ENCODE data around the gene JADE3. TPM values are rescaled to one million over a fixed set of nuclear protein-coding genes. Genes with fewer than 3 reads are reported as not detected.

The JADE3 gene
- total RNA-seq, 3 donors from 2014 or later = 7.5 to 20.8 (median 12.8) TPM

- no peak for DNase-seq (ENCODE audit: low spot score in 2 of 2)
- TF ChIP-seq POLR2A (IDR thresholded peaks at IDR 0.05) = no peak
- no peak for TF ChIP-seq POLR2AphosphoS5 (IDR thresholded peaks at IDR 0.05)
- TF ChIP-seq CTCF (IDR thresholded peaks at IDR 0.05) = no peak
- no peaks in the 10 kb centered on the region for H3K36me3 ChIP-seq
- intact Hi-C loops (cut with DNase I; ENCODE audit: low total_unique reads) = no loop called here
- H3K9me3 ChIP-seq = no peaks in the 10 kb centered on the region
- H3K4me1 ChIP-seq = no peaks in the 10 kb centered on the region
- no peak overlapping the region for H3K27ac ChIP-seq
- H3K4me3 ChIP-seq = no peak overlapping the region
- peaks cover 0 to 27% of the 10 kb centered on the region in 2 donors for H3K27me3 ChIP-seq
Measured at GRCh38 chrX:46959101-46959500, 46.9 kb downstream of the JADE3 start.

- intact Hi-C loops (cut with DNase I; ENCODE audit: low total_unique reads) = no loop called here
- TF ChIP-seq POLR2A (IDR thresholded peaks at IDR 0.05) = no peak
- TF ChIP-seq POLR2AphosphoS5 (IDR thresholded peaks at IDR 0.05) = no peak
- TF ChIP-seq CTCF (IDR thresholded peaks at IDR 0.05) = no peak
- no peak overlapping the region for H3K27ac ChIP-seq
Measured at GRCh38 chrX:46959985-46960700, 47.9 kb downstream of the JADE3 start.

GRCh38 chrX:46961097-46961496 is 48.9 kb downstream of the JADE3 start:
- TF ChIP-seq POLR2AphosphoS5 (IDR thresholded peaks at IDR 0.05) = no peak
- TF ChIP-seq POLR2A (IDR thresholded peaks at IDR 0.05) = no peak
- no peak for TF ChIP-seq CTCF (IDR thresholded peaks at IDR 0.05)
- no peak for DNase-seq (ENCODE audit: low spot score in 2 of 2)
- Histone ChIP-seq H3K27ac (no peak overlapping the region), H3K4me3 (no peak overlapping the region), H3K27me3 (peaks cover 0 to 24% of the 10 kb centered on the region in 2 donors), H3K4me1 (no peaks in the 10 kb centered on the region), H3K36me3 (no peaks in the 10 kb centered on the region), H3K9me3 (no peaks in the 10 kb centered on the region)
- intact Hi-C loops (cut with DNase I; ENCODE audit: low total_unique reads) = no loop called here

More at GRCh38 chrX:46959985-46960700, 47.9 kb downstream of the JADE3 start:
- no peak for DNase-seq (ENCODE audit: low spot score in 2 of 2)
- H3K4me3 ChIP-seq = no peak overlapping the region
- H3K36me3 ChIP-seq = no peaks in the 10 kb centered on the region
- H3K9me3 ChIP-seq = no peaks in the 10 kb centered on the region
- H3K4me1 ChIP-seq = no peaks in the 10 kb centered on the region
- peaks cover 0 to 27% of the 10 kb centered on the region in 2 donors for H3K27me3 ChIP-seq

GRCh38 chrX:46961574-46962283 is 49.5 kb downstream of the JADE3 start:
- H3K36me3 ChIP-seq = no peaks in the 10 kb centered on the region
- peaks cover 0 to 29% of the 10 kb centered on the region in 2 donors for H3K27me3 ChIP-seq
- H3K4me1 ChIP-seq = no peaks in the 10 kb centered on the region
- no peak for DNase-seq (ENCODE audit: low spot score in 2 of 2)
- H3K9me3 ChIP-seq = no peaks in the 10 kb centered on the region
- no peak overlapping the region for H3K27ac ChIP-seq
- TF ChIP-seq CTCF (IDR thresholded peaks at IDR 0.05) (no peak), POLR2A (IDR thresholded peaks at IDR 0.05) (no peak), POLR2AphosphoS5 (IDR thresholded peaks at IDR 0.05) (no peak)
- no peak overlapping the region for H3K4me3 ChIP-seq
- intact Hi-C loops (cut with DNase I; ENCODE audit: low total_unique reads) = no loop called here

GRCh38 chrX:46965125-46965758 is 53.0 kb downstream of the JADE3 start:
- intact Hi-C loops (cut with DNase I; ENCODE audit: low total_unique reads) = no loop called here

More at GRCh38 chrX:46965125-46965758, 53.0 kb downstream of the JADE3 start:
- no peak for TF ChIP-seq POLR2AphosphoS5 (IDR thresholded peaks at IDR 0.05)
- TF ChIP-seq POLR2A (IDR thresholded peaks at IDR 0.05) = no peak
- no peak for TF ChIP-seq CTCF (IDR thresholded peaks at IDR 0.05)
- Histone ChIP-seq H3K27ac (no peak overlapping the region), H3K27me3 (peaks cover 0 to 22% of the 10 kb centered on the region in 2 donors), H3K36me3 (no peaks in the 10 kb centered on the region), H3K4me1 (no peaks in the 10 kb centered on the region), H3K9me3 (no peaks in the 10 kb centered on the region), H3K4me3 (no peak overlapping the region)
- no peak for DNase-seq (ENCODE audit: low spot score in 2 of 2)
